NB4 (cell line): ENCODE data around the gene FLVCR1.

ENCODE experiments used
- CTCF ChIP-seq: IDR thresholded peaks from one replicate; pipeline ENCODE4 v1.5.1; 2012; ENCODE audit warnings: low read depth, low read length
- MAX ChIP-seq: IDR thresholded peaks from 2 replicates; pipeline ENCODE4 v1.6.1; 2011; ENCODE audit warnings: low read depth, low read length
- MYC ChIP-seq: IDR thresholded peaks from 2 replicates; pipeline ENCODE4 v1.6.1; 2011; ENCODE audit warnings: low read depth, low read length
- POLR2A ChIP-seq: IDR thresholded peaks from 2 replicates; pipeline ENCODE4 v1.6.1; 2011; ENCODE audit warnings: mild to moderate bottlenecking; ENCODE audit not compliant: insufficient read length; ENCODE audit errors: extremely low read depth

- TF ChIP-seq CTCF (no peak), POLR2A (no peak), MAX (no peak), MYC (no peak)
Observed at GRCh38 chr1:212945463-212946160, 87.5 kb downstream of the FLVCR1 start.
